NCI-H1417 treated with DMSO at 0.1 percent for 48 hours (cell line): ENCODE results near the gene NOS1.

Source experiments
- DNase-seq: peaks from one replicate; lab custom pipeline; 2025; lab: John Stamatoyannopoulos, UW

Gene NOS1

DNA sequence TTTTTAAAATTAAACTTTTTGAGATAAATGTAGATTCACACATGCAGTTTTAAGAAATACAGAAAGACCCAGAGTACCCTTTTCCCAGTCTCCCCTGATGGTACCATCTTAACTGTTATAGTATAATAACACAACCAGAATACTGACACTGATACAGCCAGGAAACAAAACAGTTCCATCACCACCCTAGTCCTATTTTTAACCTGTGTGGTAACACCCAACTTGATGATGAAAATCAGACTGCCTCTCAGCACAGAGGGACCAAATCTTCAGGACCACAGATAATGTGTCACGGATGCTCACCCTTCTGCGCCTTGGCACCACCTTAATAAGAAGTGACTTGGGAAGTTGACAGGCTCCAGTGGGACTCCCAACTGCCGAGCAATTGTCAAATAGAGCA, 189.3 kb downstream of the NOS1 start:
- no peak for DNase-seq

DNA sequence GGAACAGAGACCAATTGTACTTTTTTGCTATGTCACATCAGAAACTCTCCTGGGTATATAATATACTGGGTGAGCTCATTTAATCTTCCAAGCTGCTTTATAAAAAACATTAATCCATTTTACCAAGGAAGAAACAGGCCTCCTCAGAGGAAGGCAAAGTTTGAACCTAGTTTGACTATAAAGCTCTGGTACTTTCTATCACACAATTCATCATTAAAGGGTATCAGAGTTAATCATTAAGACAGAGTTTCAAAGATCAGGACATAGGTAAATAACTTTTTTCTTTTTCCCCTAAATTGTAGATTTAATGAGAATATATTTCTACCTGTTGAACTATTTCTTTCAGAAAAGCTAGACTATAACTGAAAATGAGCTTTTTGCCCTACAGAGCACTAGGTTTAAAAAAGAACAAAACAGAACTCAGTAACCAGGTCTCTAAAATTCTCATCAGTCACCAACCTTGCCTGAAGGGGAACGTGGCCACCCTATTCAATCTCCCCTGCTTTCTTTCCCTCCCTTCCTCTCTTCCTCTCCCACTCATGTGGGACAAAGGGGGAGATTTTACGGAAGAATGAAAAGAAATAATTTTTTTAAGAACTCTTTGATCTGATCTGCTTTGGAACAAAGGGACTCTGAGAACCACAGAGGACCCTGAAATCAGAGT, 189.8 kb downstream of the NOS1 start:
- no peak for DNase-seq

DNA sequence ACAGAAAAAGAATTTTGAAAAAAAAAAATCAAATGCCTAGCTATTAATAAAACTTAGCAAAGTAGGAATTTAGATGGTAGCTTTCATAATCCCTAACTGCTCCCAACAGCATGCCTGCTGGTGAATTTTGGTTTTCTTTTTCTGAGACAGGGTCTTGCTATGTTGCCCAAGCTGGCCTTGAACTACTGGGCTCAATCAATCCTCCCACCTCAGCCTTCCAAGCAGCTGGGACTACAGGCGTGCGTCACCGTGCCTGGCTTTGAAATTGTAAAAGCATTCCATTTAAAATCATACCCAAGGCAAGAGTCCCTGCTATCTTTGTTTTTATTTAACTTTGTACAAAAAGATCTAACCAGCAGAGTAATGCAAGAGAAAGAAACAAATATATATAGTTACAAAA, 191.9 kb downstream of the NOS1 start:
- no peak for DNase-seq

DNA sequence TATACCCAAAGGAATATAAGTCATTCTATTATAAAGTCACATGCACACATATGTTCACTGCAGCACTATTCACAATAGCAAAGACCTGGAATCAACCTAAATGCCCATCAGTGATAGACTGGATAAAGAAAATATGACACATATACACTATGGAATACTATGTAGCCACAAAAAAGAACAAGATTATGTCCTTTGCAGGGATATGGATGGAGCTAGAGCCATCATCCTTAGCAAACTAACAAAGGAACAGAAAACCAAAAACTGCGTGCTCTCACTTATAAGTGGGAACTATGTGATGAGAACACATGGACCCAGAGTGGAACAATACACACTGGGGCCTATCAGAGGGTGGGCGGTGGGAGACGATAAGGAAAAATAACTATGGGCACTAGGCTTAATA, 192.4 kb downstream of the NOS1 start:
- no peak for DNase-seq

DNA sequence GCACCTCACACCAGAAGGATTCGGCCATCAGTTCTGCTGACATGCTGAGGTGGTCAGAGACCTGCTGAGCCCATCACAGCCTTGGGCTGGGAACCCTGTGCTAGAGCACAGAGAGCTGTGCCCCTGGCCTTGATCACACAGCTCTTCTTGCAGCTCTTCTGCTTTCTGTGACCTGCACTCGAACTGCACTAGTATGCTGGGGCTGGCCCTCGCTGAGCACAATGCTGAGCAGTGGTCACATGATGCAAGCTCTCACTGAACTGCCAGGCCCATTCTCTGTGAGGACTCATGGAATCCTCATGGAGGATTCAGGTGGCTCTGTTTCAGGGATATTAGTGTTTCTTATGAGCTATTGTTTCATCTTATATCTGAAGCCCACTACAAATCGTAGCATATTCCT, 193.7 kb downstream of the NOS1 start:
- DNase-seq, result no peak

DNA sequence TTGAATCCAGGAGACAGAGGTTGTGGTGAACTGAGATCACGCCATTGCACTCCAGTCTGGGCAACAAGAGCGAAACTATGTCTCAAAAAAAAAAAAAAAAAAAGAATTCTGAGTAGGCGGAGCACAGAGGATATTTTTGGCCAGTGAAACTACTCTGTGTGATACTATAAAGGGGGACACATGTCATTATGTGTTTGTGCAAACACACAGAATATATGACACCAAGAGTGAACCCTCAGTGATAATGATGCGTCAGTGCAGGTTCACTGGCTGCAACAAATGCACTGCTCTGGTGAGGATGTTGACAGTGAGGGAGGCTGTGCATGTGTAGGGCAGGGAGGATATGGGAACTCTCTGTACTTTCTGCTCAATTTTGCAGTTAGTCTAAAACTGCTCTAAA, 195.3 kb downstream of the NOS1 start:
- no peak for DNase-seq

DNA sequence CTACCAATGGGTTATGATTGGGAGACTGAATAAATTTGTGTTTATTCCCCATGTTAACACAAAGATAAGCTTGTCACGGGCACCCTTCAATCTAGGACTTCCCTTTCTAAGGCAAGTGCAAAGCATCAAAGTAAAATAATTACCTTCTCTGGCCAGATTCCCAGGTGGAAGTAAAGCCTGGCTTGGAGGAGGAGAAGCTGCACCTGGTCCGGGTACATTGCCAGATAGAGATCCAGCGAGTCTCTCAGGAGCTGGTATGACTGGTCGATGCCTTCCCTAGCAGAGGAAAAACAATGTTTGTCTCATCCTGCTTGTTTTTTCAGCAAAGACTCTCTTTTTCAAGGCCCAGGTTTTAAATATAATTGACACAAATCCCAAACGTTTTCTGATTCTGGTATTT, 196.1 kb downstream of the NOS1 start:
- DNase-seq, result no peak

DNA sequence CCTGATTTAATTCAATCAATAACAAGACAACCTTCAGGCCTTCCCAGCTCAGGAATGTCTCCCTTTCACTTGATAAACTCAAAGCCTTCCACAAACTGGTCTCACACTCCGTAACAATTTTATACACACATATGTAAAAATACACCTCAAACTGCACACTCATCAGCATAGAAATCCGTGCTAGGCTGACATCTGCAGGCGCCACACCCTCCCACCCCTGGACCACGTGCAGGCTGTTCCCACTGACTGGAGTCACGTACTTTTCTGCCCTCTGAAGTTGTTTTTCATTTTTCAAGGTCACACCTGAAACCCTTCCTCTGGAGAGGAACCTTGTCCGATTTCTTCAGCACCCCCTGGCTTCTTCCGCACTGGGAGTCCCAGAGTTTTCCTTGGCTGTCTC, 198.8 kb downstream of the NOS1 start:
- DNase-seq, result no peak

DNA sequence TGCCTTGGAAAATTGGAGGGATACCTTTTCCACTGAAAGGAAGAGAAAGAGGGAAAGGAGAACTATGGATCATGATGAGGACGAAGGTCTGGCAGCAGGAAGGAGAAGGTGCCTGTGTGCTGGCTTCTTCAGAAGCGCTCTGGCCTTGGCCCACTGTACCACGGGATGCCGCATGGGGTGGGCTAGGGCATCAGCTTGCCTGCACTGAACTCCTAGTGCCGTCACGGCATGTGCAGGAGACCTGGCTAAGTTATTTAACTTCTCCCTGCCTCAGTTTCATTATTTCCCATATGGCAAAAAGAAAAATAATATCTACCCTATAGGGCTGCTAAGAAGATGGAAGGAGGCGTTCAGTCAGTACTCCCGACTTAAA, 199.3 kb downstream of the NOS1 start:
- DNase-seq, result no peak

DNA sequence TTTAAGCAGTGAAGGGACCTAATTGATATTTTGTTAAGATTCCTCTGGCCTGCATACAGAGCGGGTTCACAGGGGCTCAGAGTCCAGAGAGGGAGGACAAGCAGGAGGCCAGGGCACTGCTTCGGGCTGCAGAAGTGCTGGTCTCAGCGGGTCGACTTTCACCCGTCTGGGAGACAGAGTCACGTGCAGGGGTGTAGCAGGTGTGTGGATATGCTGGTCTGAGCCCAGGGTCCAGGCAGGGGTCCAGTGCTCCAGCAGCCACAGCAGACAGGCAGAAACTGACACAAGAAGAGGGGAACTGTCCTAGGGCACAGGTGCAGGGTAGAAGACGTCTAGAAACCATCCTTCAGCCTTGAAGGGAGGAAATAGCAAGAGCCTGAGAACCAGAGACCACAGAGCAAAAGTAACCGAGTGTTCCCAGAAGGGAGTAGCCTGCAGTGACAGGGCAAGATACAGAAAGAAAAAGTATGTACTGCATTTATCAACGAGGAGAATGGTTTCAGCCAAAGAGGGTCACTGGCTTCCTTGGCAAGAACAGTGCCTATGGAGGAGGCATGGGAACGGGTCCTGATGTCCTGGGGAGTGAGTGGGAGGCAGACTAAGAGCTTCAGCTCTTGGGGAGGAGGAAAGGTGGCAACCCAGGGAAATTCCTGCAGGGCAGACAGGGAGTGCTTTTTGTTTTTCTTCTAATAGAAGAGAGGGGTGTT, 199.8 kb downstream of the NOS1 start:
- DNase-seq, result no peak

DNA sequence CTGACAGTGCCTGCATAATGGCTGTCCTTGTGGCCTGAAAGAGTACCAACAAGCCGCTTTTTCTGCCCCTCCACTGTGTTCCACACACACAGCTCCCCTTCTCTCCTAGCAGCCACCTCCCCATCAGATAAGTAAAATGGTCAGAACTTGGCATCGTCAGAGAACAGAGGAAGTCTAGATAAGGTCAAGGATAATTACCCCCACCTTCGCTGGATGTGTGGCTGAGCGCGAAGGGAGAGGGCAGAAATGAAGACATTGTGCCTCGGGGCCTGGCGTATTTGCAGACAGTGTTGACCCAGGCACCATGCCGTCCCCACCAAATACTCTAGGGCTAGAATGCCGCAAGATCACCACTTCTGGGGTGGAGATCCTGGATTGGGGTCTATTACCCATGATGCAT, 201.8 kb downstream of the NOS1 start:
- DNase-seq, result no peak

DNA sequence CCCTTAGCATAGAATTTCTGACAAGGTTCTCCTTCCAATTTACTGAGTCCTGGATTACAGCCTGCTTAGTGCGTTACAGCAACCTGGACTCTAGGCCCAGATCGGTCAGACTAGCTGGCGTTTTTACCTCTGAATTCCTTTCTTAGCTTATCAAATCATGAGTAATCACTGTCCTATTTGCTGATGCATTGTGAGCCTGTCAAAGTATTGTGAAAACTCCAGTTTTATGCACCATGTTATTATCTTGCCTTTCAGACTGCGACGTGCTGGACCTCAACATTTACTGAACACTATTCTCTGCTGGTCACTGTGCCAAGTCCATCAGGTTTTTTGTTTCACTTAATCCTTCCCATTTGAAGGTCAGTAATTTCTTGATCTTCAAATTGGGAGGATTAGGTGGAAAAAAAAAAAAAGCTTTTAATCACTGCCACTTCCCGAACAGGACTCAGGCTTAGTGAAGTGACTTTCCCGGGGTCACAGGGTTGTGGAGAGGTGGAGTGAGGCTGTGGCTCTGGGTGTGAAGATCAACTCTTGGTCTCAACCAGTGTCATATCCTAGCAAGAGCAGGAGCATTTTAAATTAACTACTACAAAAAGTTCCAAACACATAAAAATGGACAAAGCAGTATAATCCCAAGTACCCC, 202.4 kb downstream of the NOS1 start:
- no peak for DNase-seq
